ENCODE measurements around the gene DIAPH3.

DNA sequence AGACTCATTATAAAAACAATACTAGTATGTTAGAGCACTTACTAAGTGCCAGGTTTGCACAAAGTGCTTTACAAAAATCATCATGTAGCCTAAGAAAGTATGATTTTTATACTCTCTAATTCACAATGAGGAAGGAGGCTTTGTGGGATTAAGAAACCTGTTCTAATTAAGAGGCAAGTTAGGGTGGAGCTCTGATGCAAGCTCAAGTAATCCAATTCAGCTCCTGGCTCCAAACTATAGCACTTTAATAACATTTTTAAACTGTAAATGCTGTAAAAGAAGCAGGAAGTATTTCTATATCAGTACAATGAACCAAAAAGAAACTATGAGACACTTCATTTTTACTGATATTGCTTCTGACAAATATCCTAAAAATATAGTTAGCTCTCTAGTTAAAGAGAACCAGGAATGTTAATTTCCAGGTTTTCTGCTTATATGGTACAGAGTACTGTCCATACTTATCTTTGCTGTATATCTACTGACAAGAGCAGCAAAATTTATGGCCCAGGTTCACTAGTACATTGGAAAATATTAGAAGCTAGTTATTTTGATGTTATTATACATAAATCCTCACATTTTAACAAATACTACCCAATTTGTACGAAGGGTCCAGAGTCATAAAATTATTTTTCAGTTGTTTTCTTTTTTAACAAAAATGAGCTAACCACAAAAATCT, 482.0 kb downstream of the DIAPH3 start:
- TF ChIP-seq, protein P1, sequence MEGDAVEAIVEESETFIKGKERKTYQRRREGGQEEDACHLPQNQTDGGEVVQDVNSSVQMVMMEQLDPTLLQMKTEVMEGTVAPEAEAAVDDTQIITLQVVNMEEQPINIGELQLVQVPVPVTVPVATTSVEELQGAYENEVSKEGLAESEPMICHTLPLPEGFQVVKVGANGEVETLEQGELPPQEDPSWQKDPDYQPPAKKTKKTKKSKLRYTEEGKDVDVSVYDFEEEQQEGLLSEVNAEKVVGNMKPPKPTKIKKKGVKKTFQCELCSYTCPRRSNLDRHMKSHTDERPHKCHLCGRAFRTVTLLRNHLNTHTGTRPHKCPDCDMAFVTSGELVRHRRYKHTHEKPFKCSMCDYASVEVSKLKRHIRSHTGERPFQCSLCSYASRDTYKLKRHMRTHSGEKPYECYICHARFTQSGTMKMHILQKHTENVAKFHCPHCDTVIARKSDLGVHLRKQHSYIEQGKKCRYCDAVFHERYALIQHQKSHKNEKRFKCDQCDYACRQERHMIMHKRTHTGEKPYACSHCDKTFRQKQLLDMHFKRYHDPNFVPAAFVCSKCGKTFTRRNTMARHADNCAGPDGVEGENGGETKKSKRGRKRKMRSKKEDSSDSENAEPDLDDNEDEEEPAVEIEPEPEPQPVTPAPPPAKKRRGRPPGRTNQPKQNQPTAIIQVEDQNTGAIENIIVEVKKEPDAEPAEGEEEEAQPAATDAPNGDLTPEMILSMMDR (IDR thresholded peaks at IDR 0.05), result no peak
- TF ChIP-seq POLR2A (IDR thresholded peaks at IDR 0.05), result no peak
